PFSK-1 (cell line): ENCODE measurements around the gene RBBP8NL.

Source experiments
- POLR2AphosphoS5 ChIP-seq: IDR thresholded peaks from 2 replicates; pipeline ENCODE4 v1.6.1; 2012; ENCODE audit warnings: low read depth, mild to moderate bottlenecking, control low read depth, low read length, moderate library complexity
- REST ChIP-seq, 2 experiments: IDR thresholded peaks; 2 replicates each; pipeline versions ENCODE4 v1.6.1 to v1.8.0; 2011 to 2012; ENCODE audit warnings: low read depth in 2 of 2, low read length in 2 of 2, control low read depth in 1 of 2, inconsistent platforms in 1 of 2, mild to moderate bottlenecking in 1 of 2, moderate library complexity in 1 of 2; ENCODE audit not compliant: insufficient read depth in 1 of 2
- SIN3A ChIP-seq: IDR thresholded peaks from 2 replicates; pipeline ENCODE4 v1.6.1; 2012; ENCODE audit warnings: mild to moderate bottlenecking, low read length, moderate library complexity, borderline replicate concordance; ENCODE audit not compliant: insufficient read depth
- TAF1 ChIP-seq: IDR thresholded peaks from 2 replicates; pipeline ENCODE4 v1.6.1; 2012; ENCODE audit warnings: low read length, control low read depth, borderline replicate concordance; ENCODE audit not compliant: insufficient read depth

- TF ChIP-seq TAF1 (no peak), POLR2AphosphoS5 (no peak), REST (IDR thresholded peaks at IDR 0.05; ENCODE audit: insufficient read depth in 1 of 2, low read depth in 2 of 2, low read length in 2 of 2) (no peak), SIN3A (no peak)
These were observed 64.1 kb downstream of the RBBP8NL start for GRCh38 chr20:62362991-62363919.
